ENCODE measurements around the gene IFI27.

GRCh38 chr14:94113490-94113889, 3.0 kb downstream of the IFI27 start:
- TF ChIP-seq POLR2A (IDR thresholded peaks at IDR 0.05) = no peak
- TF ChIP-seq, protein P1, sequence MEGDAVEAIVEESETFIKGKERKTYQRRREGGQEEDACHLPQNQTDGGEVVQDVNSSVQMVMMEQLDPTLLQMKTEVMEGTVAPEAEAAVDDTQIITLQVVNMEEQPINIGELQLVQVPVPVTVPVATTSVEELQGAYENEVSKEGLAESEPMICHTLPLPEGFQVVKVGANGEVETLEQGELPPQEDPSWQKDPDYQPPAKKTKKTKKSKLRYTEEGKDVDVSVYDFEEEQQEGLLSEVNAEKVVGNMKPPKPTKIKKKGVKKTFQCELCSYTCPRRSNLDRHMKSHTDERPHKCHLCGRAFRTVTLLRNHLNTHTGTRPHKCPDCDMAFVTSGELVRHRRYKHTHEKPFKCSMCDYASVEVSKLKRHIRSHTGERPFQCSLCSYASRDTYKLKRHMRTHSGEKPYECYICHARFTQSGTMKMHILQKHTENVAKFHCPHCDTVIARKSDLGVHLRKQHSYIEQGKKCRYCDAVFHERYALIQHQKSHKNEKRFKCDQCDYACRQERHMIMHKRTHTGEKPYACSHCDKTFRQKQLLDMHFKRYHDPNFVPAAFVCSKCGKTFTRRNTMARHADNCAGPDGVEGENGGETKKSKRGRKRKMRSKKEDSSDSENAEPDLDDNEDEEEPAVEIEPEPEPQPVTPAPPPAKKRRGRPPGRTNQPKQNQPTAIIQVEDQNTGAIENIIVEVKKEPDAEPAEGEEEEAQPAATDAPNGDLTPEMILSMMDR (IDR thresholded peaks at IDR 0.05) = no peak
